SK-N-SH (cell line): ENCODE data around the gene IRAK2. TPM values are rescaled to one million over a fixed set of nuclear protein-coding genes. Genes with fewer than 3 reads are reported as not detected.

Source experiments
- CTCF ChIA-PET: fragments of 300-600, 350-600 bp; formaldehyde crosslinking; extraction: SDS; loops from one replicate; lab custom pipeline; 2021; lab: Yijun Ruan, JAX
- POLR2A ChIA-PET: fragments of 350-600 bp; sonication (Branson Sonifier 250); formaldehyde crosslinking; extraction: SDS; loops from one replicate; lab custom pipeline; 2020; ENCODE audit warnings: antibody characterized with exemption, inconsistent platforms; lab: Yijun Ruan, JAX
- DNase-seq: peaks from one replicate; pipeline ENCODE4 v3.0.0; 2012
- H2AFZ ChIP-seq: fragments of 200-600 bp; sonication (generic); 2 replicates; pipeline ENCODE4 v1.8.1; 2016; ENCODE audit warnings: antibody characterized with exemption, mild to moderate bottlenecking, low read depth
- H3F3A ChIP-seq: fragments of 200-600 bp; sonication (generic); replicated peaks from 2 replicates; pipeline ENCODE3; 2016; ENCODE audit warnings: antibody characterized with exemption, mild to moderate bottlenecking; ENCODE audit not compliant: insufficient read depth
- H3K27ac ChIP-seq, 2 experiments: fragments of 200-500 bp in 1 of 2; fragments of 200-600 bp in 1 of 2; sonication (Bioruptor generic) in 1 of 2; sonication (generic), shearing (Covaris generic) in 1 of 2; 2 replicates each; pipeline versions ENCODE4 v1.5.1 to v1.6.1; 2014 to 2016; ENCODE audit warnings: low read depth in 2 of 2, inconsistent platforms in 1 of 2, low read length in 1 of 2, mild to moderate bottlenecking in 1 of 2, mixed read lengths in 1 of 2
- H3K27me3 ChIP-seq: fragments of 200-600 bp; sonication (generic), shearing (Covaris generic); 2 replicates; pipeline ENCODE4 v1.6.1; 2016; ENCODE audit warnings: mixed run types; ENCODE audit not compliant: insufficient read depth
- H3K36me3 ChIP-seq, 2 experiments: fragments of 200-500 bp in 1 of 2; fragments of 200-600 bp in 1 of 2; sonication (Bioruptor generic) in 1 of 2; sonication (generic) in 1 of 2; replicated peaks in 1 of 2; 2 replicates each; pipeline versions ENCODE3 to v1.5.1; 2014 to 2016; ENCODE audit warnings: low read length in 1 of 2, mild to moderate bottlenecking in 1 of 2; ENCODE audit not compliant: insufficient read depth in 2 of 2, control insufficient read depth in 1 of 2
- H3K4me1 ChIP-seq, 2 experiments: fragments of 200-500 bp in 1 of 2; fragments of 200-600 bp in 1 of 2; sonication (Bioruptor generic) in 1 of 2; sonication (generic), shearing (Covaris generic) in 1 of 2; 2 replicates each; pipeline versions ENCODE4 v1.5.1 to v1.6.1; 2014 to 2016; ENCODE audit warnings: low read depth in 1 of 2, low read length in 1 of 2, mixed run types in 1 of 2; ENCODE audit not compliant: insufficient read depth in 2 of 2, control insufficient read depth in 1 of 2
- H3K4me2 ChIP-seq: fragments of 200-600 bp; sonication (generic), shearing (Covaris generic); 2 replicates; pipeline ENCODE4 v1.6.1; 2017; ENCODE audit warnings: mixed run types
- H3K4me3 ChIP-seq, 2 experiments: fragments of 200-500 bp in 1 of 2; fragments of 200-600 bp in 1 of 2; sonication (Bioruptor generic) in 1 of 2; sonication (generic), shearing (Covaris generic) in 1 of 2; 2 replicates each; pipeline versions ENCODE4 v1.5.1 to v1.8.1; 2014 to 2016; ENCODE audit warnings: low read depth in 2 of 2, inconsistent platforms in 1 of 2, low read length in 1 of 2, mild to moderate bottlenecking in 1 of 2, mixed read lengths in 1 of 2, moderate library complexity in 1 of 2
- H3K79me2 ChIP-seq: fragments of 200-600 bp; sonication (generic); 2 replicates; pipeline ENCODE4 v1.8.1; 2017; ENCODE audit warnings: mild to moderate bottlenecking; ENCODE audit not compliant: insufficient read depth
- H3K9ac ChIP-seq: fragments of 200-600 bp; sonication (generic); 2 replicates; pipeline ENCODE4 v1.6.1; 2017; ENCODE audit warnings: mixed run types
- H3K9me2 ChIP-seq: fragments of 200-600 bp; sonication (generic); 2 replicates; pipeline ENCODE4 v1.6.1; 2017; ENCODE audit warnings: mixed run types
- H3K9me3 ChIP-seq: fragments of 200-600 bp; sonication (generic); 2 replicates; pipeline ENCODE4 v1.6.1; 2017; ENCODE audit warnings: mixed run types, mild to moderate bottlenecking, moderate library complexity
- H4K20me1 ChIP-seq: fragments of 200-600 bp; sonication (generic); 2 replicates; pipeline ENCODE4 v1.6.1; 2017; ENCODE audit warnings: mild to moderate bottlenecking, mixed run types; ENCODE audit not compliant: insufficient read depth
- CHD2 ChIP-seq: fragments of 150-350 bp; IDR thresholded peaks from 2 replicates; pipeline ENCODE4 v1.6.1; 2018; ENCODE audit warnings: low read length; ENCODE audit not compliant: partially characterized antibody
- ELF1 ChIP-seq: IDR thresholded peaks from 2 replicates; pipeline ENCODE4 v1.4.0; 2012
- FOSL2 ChIP-seq: IDR thresholded peaks from 2 replicates; pipeline ENCODE4 v1.4.0; 2012; ENCODE audit warnings: low read depth, mild to moderate bottlenecking, moderate library complexity, borderline replicate concordance
- FOXJ3 ChIP-seq: sonication (generic); formaldehyde crosslinking; IDR thresholded peaks from 2 replicates; pipeline ENCODE4 v1.5.1; 2020; ENCODE audit warnings: mild to moderate bottlenecking, missing genetic modification reagents
- GATA2 ChIP-seq: sonication (generic); formaldehyde crosslinking; IDR thresholded peaks from 2 replicates; pipeline ENCODE4 v1.5.0; 2020; ENCODE audit warnings: mild to moderate bottlenecking, missing genetic modification reagents
- JUND ChIP-seq: IDR thresholded peaks from 2 replicates; pipeline ENCODE4 v1.4.0; 2012
- MXI1 ChIP-seq: IDR thresholded peaks from 2 replicates; pipeline ENCODE4 v1.6.1; 2012; ENCODE audit warnings: mild to moderate bottlenecking, low read depth, low read length, improper control_type of control experiment
- NFIC ChIP-seq: IDR thresholded peaks from 2 replicates; pipeline ENCODE4 v1.4.0; 2012; ENCODE audit warnings: borderline replicate concordance
- NRF1 ChIP-seq: IDR thresholded peaks from 2 replicates; pipeline ENCODE4 v1.6.1; 2012; ENCODE audit warnings: low read depth, mild to moderate bottlenecking, low read length
- PBX3 ChIP-seq: IDR thresholded peaks from 2 replicates; pipeline ENCODE4; 2012
- RAD21 ChIP-seq: IDR thresholded peaks from 2 replicates; pipeline ENCODE4 v1.6.1; 2012; ENCODE audit warnings: mild to moderate bottlenecking, low read length
- RCOR1 ChIP-seq: fragments of 150-350 bp; IDR thresholded peaks from 2 replicates; pipeline ENCODE4 v1.6.1; 2017; ENCODE audit warnings: antibody characterized with exemption, low read length
- RFX5 ChIP-seq: IDR thresholded peaks from 2 replicates; pipeline ENCODE4 v1.6.1; 2012; ENCODE audit warnings: mild to moderate bottlenecking, improper control_type of control experiment, low read length
- SMC3 ChIP-seq: IDR thresholded peaks from 2 replicates; pipeline ENCODE4 v1.6.1; 2012; ENCODE audit warnings: low read depth, low read length, improper control_type of control experiment
- TCF12 ChIP-seq: IDR thresholded peaks from 2 replicates; pipeline ENCODE4 v1.4.0; 2012
- USF1 ChIP-seq: IDR thresholded peaks from 2 replicates; pipeline ENCODE4 v1.4.0; 2012; ENCODE audit warnings: low read depth, borderline replicate concordance
- ZBTB33 ChIP-seq: IDR thresholded peaks from 2 replicates; pipeline ENCODE4 v1.4.0; 2012; ENCODE audit warnings: low read depth, borderline replicate concordance
- WGBS: methylation state at CpG from one replicate; pipeline ENCODE4 v1.1.6; 2017; ENCODE audit warnings: low lambda C conversion rate; 5-methylcytosine and 5-hydroxymethylcytosine counted together
- polyA plus RNA-seq, 3 experiments: library from polyadenylated mRNA; depleted of rRNA; stranded (reverse); fragments of >200 nt; gene quantifications; 2 replicates each; pipeline ENCODE4 v1.2.3, GENCODE V29; 2012

The IRAK2 gene
- polyA plus RNA-seq, 1 of the 3 experiments (the other 2 are of a cell fraction), result 7.7 TPM

- no peak overlapping the region for H2AFZ ChIP-seq
- peaks cover 6 to 17% of the 10 kb centered on the region in 2 experiments; a peak in 2 of 4 replicates for H3K4me1 ChIP-seq
- no peaks in the 10 kb centered on the region for H4K20me1 ChIP-seq
- H3K79me2 ChIP-seq, result no peaks in the 10 kb centered on the region
- DNase-seq, result no peak
- no peak overlapping the region for H3K27ac ChIP-seq
- H3F3A ChIP-seq, result peaks cover 4% of the 10 kb centered on the region
- CTCF ChIA-PET, result interaction anchor here (0.6 to 2.5 kb wide), 7 partner anchors 14 to 334 kb away, joined by 3 to 8 read pairs (median 5); no protein-coding TSS in a partner anchor
- H3K9me3 ChIP-seq, result no peaks in the 10 kb centered on the region
- H3K4me2 ChIP-seq, result no peak overlapping the region
- H3K9me2 ChIP-seq, result no peaks in the 10 kb centered on the region
- no peak overlapping the region for H3K9ac ChIP-seq
- POLR2A ChIA-PET, result interaction anchor here (1.0 kb wide), 1 partner anchor 370 kb away, joined by 4 read pairs; no protein-coding TSS in a partner anchor
- peaks cover 29 to 32% of the 10 kb centered on the region in 2 experiments for H3K36me3 ChIP-seq
- H3K27me3 ChIP-seq, result no peaks in the 10 kb centered on the region
- no peak overlapping the region for H3K4me3 ChIP-seq
- 93% methylated on average over 12 of the region's 12 CpGs for WGBS
- no peak for TF ChIP-seq GATA2 (CRISPR knock-in tag)
- no peak for TF ChIP-seq MXI1
- TF ChIP-seq JUND, result no peak
- no peak for TF ChIP-seq ELF1
- no peak for TF ChIP-seq USF1
- TF ChIP-seq RFX5, result no peak
- no peak for TF ChIP-seq PBX3
- no peak for TF ChIP-seq RCOR1
- TF ChIP-seq RAD21, result no peak
- no peak for TF ChIP-seq NFIC
- TF ChIP-seq ZBTB33, result no peak
- TF ChIP-seq, all 33 proteins: peak for 0
These were observed 120.8 kb downstream of the IRAK2 start for GRCh38 chr3:10285272-10286132.

- H3K79me2 ChIP-seq, result no peaks in the 10 kb centered on the region
- POLR2A ChIA-PET, result no interaction called here
- DNase-seq, result no peak
- H3K27me3 ChIP-seq, result no peaks in the 10 kb centered on the region
- H3K9me2 ChIP-seq, result no peaks in the 10 kb centered on the region
- no peak overlapping the region for H3K27ac ChIP-seq
- H3F3A ChIP-seq, result peaks cover 4% of the 10 kb centered on the region
- CTCF ChIA-PET, result interaction anchor here (0.6 to 2.5 kb wide), 12 partner anchors 10 to 355 kb away, joined by 3 to 8 read pairs (median 4); no protein-coding TSS in a partner anchor
- H3K9ac ChIP-seq, result no peak overlapping the region
- TF ChIP-seq CHD2, result no peak
- no peak for TF ChIP-seq SMC3
- TF ChIP-seq ZBTB33, result no peak
- TF ChIP-seq NRF1, result no peak
- TF ChIP-seq TCF12, result no peak
- no peak for TF ChIP-seq FOXJ3
- TF ChIP-seq GATA2 (CRISPR knock-in tag), result no peak
- no peak for TF ChIP-seq ELF1
- TF ChIP-seq FOSL2, result no peak
- TF ChIP-seq, all 33 proteins: peak for 0
- Histone ChIP-seq H3K4me3 (no peak overlapping the region), H3K4me1 (peaks cover 6 to 17% of the 10 kb centered on the region in 2 experiments; a peak in 2 of 4 replicates), H2AFZ (no peak overlapping the region), H3K4me2 (no peak overlapping the region), H4K20me1 (no peaks in the 10 kb centered on the region), H3K36me3 (peaks cover 25 to 26% of the 10 kb centered on the region in 2 experiments), H3K9me3 (no peaks in the 10 kb centered on the region)
- WGBS, result 98% methylated on average over 5 of the region's 5 CpGs
These were observed 121.4 kb downstream of the IRAK2 start for GRCh38 chr3:10286133-10286524.
